SK-N-SH treated with all-trans-retinoic acid at 6 μM for 48 hours (cell line): ENCODE measurements around the gene MOXD1.

Experiments
- CSRNP3 ChIP-seq: fragments of 250-450 bp; sonication (Bioruptor Pico); IDR thresholded peaks from 2 replicates; pipeline ENCODE4 v1.5.1; 2021; ENCODE audit warnings: mild to moderate bottlenecking, moderate library complexity
- ZNF565 ChIP-seq: fragments of 450-650 bp; formaldehyde crosslinking; conservative IDR thresholded peaks from 2 replicates; pipeline ENCODE4 v1.5.0; 2020; ENCODE audit warnings: low read depth, mild to moderate bottlenecking, moderate library complexity

DNA sequence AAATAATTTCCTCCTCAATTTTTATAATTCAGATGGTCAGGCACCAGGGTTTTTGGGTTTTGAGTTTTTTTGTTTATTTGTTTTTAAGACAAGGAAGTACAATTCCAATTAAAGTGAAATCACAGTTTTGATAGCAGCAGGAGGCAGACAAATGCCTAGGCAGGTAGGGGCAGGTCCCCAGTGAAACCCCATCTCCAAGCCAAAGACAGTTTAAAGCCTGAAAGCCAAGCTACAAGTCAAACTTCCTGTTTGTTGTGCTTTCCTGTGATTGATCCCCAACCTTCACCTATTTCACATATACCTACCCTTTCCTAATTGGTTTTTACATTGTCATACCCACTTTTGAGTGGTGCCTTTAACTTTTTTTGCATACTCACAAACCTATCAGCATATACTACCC lies 149.6 kb downstream of the MOXD1 start:
- TF ChIP-seq ZNF565 (CRISPR knock-in tag) (no peak), CSRNP3 (CRISPR knock-in tag) (no peak)
